Body of pancreas (tissue), 4 donors: Measurements from ENCODE around the gene RASGRF2. TPM values are rescaled to one million over a fixed set of nuclear protein-coding genes. Genes with fewer than 3 reads are reported as not detected.

Experiments
- ATAC-seq: fragments of 150-250 bp; one replicate; pipeline ENCODE4 v1.9.1; 2016
- DNase-seq, 4 donors: peaks; one replicate each; pipeline ENCODE4 v3.0.0-alpha.2; 2019
- H3K27ac ChIP-seq, 4 donors: fragments of 200-600 bp; sonication (generic); 1 replicate in 3 of 4; 2 replicates in 1 of 4; pipeline versions ENCODE4 v1.5.1 to v1.6.1; 2016 to 2019; ENCODE audit warnings: mild to moderate bottlenecking in 1 of 4, mixed read lengths in 1 of 4, moderate library complexity in 1 of 4
- H3K27me3 ChIP-seq, 2 donors: fragments of 200-600 bp; sonication (generic); one replicate each; pipeline ENCODE4 v1.6.0; 2016; ENCODE audit warnings: mild to moderate bottlenecking in 1 of 2
- H3K36me3 ChIP-seq, 2 donors: fragments of 200-600 bp; sonication (generic); replicated peaks in 1 of 2; 2 replicates each; pipeline ENCODE4 v1.5.1; 2016; ENCODE audit warnings: low read depth in 2 of 2; ENCODE audit not compliant: insufficient read depth in 1 of 2
- H3K4me1 ChIP-seq: fragments of 200-600 bp; sonication (generic); one replicate; pipeline ENCODE4 v1.6.0; 2016
- H3K4me3 ChIP-seq, 2 donors: fragments of 200-600 bp; sonication (generic); 1 replicate in 1 of 2; 2 replicates in 1 of 2; pipeline ENCODE4 v1.5.1; 2016 to 2019
- H3K9me3 ChIP-seq, 3 donors: fragments of 200-600 bp; sonication (generic); 1 replicate in 2 of 3; 2 replicates in 1 of 3; pipeline ENCODE4 v1.5.1; 2016
- POLR2A ChIP-seq, 3 donors: fragments of 450-650 bp; IDR thresholded peaks; one replicate each; pipeline ENCODE4 v1.6.1; 2016; ENCODE audit warnings: antibody characterized with exemption in 3 of 3, mild to moderate bottlenecking in 2 of 3
- WGBS, 2 donors: methylation state at CpG; one replicate each; pipeline ENCODE4 v1.1.5; 2017; 5-methylcytosine and 5-hydroxymethylcytosine counted together
- intact Hi-C: fragments of 100-400 bp; cut with DNase I; formaldehyde crosslinking; loops from one replicate; pipeline ENCODE4 v1.15.1; 2023
- total RNA-seq, 2 donors: library from RNA; depleted of rRNA; stranded (reverse); fragments of >200 nt; gene quantifications; one replicate each; pipeline ENCODE4 v1.1.0, GENCODE V29; 2016
- TF ChIP-seq, protein P1 (sequence below), 7 experiments: fragments of 450-650 bp in 4 of 7; fragments of 200-600 bp in 3 of 7; sonication (generic) in 3 of 7; IDR thresholded peaks; one replicate each; pipeline ENCODE4 v1.5.1; 2016 to 2019; ENCODE audit warnings: antibody characterized with exemption in 7 of 7

Gene RASGRF2
- total RNA-seq, 2 donors from 2014 or later = 1.6 to 3.6 TPM

DNA sequence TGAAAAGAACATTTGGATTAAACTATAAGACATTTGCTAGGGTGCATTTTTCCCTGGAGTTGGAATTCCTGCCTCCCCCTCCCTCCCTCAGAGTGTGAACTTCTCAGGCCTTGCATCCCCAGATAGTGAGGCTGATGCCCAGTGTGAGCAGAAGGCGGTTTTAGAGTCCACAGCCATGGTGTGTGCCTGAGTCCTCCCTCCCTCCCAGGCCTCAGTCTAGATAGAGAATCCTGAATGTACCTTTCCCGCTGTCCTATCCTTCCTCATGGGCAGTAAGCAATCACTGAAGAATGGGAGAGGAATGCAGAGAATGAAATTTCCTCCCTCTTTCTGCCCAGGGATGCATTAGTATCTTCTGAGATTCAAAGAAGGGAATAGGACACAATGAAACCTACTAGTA, 108.5 kb downstream of the RASGRF2 start:
- no peak for ATAC-seq
- Histone ChIP-seq H3K4me1 (no peaks in the 10 kb centered on the region), H3K9me3 (no peaks in the 10 kb centered on the region), H3K4me3 (no peak overlapping the region), H3K36me3 (no peaks in the 10 kb centered on the region), H3K27me3 (peaks cover 0 to 5% of the 10 kb centered on the region in 2 donors), H3K27ac (no peak overlapping the region)
- WGBS, 2 donors = 56 to 82% methylated on average over 2 of the region's 2 CpGs
- no peak for DNase-seq
- TF ChIP-seq, protein P1, sequence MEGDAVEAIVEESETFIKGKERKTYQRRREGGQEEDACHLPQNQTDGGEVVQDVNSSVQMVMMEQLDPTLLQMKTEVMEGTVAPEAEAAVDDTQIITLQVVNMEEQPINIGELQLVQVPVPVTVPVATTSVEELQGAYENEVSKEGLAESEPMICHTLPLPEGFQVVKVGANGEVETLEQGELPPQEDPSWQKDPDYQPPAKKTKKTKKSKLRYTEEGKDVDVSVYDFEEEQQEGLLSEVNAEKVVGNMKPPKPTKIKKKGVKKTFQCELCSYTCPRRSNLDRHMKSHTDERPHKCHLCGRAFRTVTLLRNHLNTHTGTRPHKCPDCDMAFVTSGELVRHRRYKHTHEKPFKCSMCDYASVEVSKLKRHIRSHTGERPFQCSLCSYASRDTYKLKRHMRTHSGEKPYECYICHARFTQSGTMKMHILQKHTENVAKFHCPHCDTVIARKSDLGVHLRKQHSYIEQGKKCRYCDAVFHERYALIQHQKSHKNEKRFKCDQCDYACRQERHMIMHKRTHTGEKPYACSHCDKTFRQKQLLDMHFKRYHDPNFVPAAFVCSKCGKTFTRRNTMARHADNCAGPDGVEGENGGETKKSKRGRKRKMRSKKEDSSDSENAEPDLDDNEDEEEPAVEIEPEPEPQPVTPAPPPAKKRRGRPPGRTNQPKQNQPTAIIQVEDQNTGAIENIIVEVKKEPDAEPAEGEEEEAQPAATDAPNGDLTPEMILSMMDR (IDR thresholded peaks at IDR 0.05) = no peak
- TF ChIP-seq POLR2A (IDR thresholded peaks at IDR 0.05) = no peak
- intact Hi-C loops = no loop called here

DNA sequence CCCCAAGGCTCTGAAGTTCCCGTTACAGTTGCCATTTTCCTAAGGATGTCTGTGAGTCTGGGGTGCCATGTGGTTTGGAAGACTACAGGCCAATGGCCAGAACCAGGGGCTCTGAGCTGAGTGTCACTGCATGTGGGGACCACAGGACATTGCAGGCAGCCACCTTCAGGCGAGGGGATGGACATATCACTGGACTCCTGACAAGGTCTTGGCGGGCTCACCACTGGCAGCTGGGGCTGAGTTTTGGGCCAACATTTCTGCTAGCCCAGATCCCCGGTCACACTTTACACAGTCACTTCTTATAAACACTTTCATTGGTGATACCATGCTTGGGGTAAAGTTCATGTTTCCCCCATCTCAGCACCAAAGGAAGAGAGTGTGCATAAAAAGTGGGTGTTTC, 109.8 kb downstream of the RASGRF2 start:
- TF ChIP-seq POLR2A (IDR thresholded peaks at IDR 0.05) = no peak
- TF ChIP-seq, protein P1 (IDR thresholded peaks at IDR 0.05) = no peak
- DNase-seq (no peak), ATAC-seq (no peak)
- Histone ChIP-seq H3K27ac (no peak overlapping the region), H3K27me3 (peaks cover 0 to 5% of the 10 kb centered on the region in 2 donors), H3K4me1 (no peaks in the 10 kb centered on the region), H3K36me3 (no peaks in the 10 kb centered on the region), H3K4me3 (no peak overlapping the region), H3K9me3 (no peaks in the 10 kb centered on the region)
- 77 to 85% methylated on average over 4 of the region's 4 CpGs for WGBS, 2 donors
- intact Hi-C loops = no loop called here

DNA sequence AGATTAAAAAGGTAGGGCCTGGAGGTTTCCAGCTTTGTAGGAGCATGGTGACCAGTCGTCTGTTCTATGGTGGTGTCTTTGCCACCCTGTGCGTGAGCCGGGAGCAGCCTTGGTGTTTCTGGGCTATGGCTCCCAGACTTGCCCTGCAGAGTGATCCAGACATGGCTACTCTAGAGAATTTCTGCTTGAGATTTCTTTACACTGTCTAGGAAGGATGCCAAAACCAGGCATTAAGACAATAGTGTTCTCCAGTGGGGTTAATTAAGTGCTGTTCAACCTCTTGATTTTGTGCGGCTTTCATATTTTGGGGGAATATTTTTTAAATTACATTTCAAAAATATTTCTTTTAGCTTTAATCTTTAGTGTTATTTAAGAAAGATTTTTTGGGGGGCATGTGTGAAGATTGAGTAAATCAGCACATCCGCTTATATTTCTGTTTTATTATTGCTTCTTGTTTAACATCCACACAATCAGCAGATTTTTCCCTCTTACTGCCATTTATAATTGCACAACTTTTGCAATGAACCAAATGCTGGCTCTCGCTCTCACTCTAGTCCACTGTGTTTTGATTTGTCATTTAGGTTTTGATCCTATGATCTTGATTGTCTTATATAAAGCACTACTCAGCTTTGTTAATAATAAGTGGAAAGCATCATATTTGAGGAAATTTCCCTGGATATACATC, 110.5 kb downstream of the RASGRF2 start:
- no peaks in the 10 kb centered on the region for H3K4me1 ChIP-seq
- intact Hi-C loops = no loop called here
- no peak for TF ChIP-seq POLR2A (IDR thresholded peaks at IDR 0.05)
- TF ChIP-seq, protein P1 (IDR thresholded peaks at IDR 0.05) = no peak
- WGBS, 2 donors = 87 to 90% methylated on average over 6 of the region's 6 CpGs
- DNase-seq = no peak
- no peaks in the 10 kb centered on the region for H3K36me3 ChIP-seq
- H3K27ac ChIP-seq = no peak overlapping the region
- no peak for ATAC-seq
- H3K9me3 ChIP-seq = no peaks in the 10 kb centered on the region
- H3K27me3 ChIP-seq = peaks cover 0 to 5% of the 10 kb centered on the region in 2 donors
- no peak overlapping the region for H3K4me3 ChIP-seq

DNA sequence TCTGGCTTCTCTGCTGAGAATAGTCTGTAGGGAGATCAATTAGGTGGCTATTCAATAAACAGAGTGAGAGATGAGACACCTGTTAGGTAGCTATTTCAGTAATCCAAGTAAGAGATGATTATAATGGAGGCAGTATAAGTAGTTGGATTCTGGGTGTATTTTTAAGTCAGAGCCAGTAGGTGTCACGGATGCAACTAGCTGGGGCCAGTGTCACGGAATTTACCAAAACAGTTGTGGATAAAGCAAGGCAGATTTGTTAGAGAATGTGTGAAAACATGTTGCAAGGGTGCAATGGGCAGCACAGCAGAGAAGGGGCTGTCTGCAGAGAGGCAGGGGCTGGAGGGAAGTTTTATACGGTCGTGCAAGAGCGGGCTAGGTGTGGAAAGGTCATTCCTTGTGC, 114.9 kb downstream of the RASGRF2 start:
- TF ChIP-seq POLR2A (IDR thresholded peaks at IDR 0.05) = no peak
- TF ChIP-seq, protein P1 (IDR thresholded peaks at IDR 0.05) = no peak
- WGBS, 2 donors = 63 to 66% methylated on average over 5 of the region's 5 CpGs
- Histone ChIP-seq H3K36me3 (no peaks in the 10 kb centered on the region), H3K4me3 (no peak overlapping the region), H3K27ac (no peak overlapping the region), H3K9me3 (no peaks in the 10 kb centered on the region), H3K27me3 (no peaks in the 10 kb centered on the region), H3K4me1 (no peaks in the 10 kb centered on the region)
- intact Hi-C loops = no loop called here
- ATAC-seq (no peak), DNase-seq (no peak)

DNA sequence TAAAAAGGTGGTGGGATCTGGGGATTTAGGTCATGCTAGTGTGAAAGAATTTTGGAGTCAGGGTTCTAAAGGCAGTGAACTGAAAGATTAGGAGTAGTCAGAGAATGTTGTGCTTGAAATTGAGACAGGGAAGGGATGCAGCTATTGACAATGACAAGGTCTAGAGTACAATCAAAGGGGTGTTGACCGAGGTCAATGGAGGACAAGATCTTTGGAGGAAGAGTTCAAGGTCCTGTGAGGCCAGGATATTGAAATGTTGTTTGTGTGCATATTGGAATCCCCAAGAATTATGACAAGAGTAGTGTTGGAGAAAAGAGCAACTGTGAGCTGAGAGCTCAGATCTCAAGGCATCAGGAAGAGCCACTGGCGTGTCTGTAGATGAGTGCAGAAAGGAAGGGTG, 116.9 kb downstream of the RASGRF2 start:
- Histone ChIP-seq H3K36me3 (no peaks in the 10 kb centered on the region), H3K4me3 (no peak overlapping the region), H3K27ac (no peak overlapping the region), H3K9me3 (no peaks in the 10 kb centered on the region), H3K27me3 (no peaks in the 10 kb centered on the region), H3K4me1 (no peaks in the 10 kb centered on the region)
- 66 to 79% methylated on average over 2 of the region's 2 CpGs for WGBS, 2 donors
- ATAC-seq = no peak
- intact Hi-C loops = no loop called here
- no peak for DNase-seq
- TF ChIP-seq POLR2A (IDR thresholded peaks at IDR 0.05) = no peak
- TF ChIP-seq, protein P1 (IDR thresholded peaks at IDR 0.05) = no peak
